ENCODE results near the gene PTPRE.

Gene PTPRE

DNA sequence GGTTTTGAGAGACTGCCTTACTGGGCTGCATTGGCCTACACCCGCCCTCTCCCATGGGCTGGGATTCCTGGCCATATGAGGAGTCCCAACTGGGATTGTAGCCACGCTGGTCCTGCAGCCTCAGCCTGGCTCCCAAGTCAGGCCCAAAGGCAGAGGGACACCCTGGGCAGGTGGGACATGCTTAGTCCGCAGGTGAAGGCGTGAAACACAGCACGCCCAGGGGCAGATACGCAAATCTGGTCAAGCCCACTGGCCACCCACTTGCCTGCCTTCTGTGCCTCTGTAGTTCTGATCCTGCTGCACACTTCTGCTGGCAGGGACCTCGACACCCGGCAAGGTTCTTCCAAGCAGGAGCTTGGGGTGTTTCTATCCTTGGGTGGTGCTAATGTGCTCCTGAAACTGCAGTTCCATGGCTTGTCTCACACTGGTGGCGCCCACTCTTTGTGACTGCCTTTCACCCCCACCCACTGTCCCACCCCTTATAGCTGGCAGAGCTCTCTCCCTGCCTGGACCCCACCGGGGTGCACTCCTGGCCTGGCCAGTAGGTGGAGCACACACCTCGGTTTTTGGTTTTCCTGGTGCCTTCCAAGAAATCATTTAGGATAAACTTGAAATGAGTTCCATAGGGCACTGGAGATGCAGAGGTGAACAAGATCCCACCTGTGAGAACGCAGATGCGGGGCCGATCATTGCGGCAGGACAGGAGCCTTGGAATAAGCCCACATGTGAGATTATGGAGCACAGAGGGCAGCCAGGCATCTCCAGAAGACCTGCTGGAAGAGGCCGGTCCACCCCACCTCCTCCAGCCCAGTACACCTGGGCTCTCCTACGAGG, 171.4 kb downstream of the PTPRE start:
- Histone ChIP-seq H3K27me3 (ENCODE audit: insufficient read depth, poor library complexity, severe bottlenecking) (no peaks in the 10 kb centered on the region), H3K4me3 (replicated peaks; ENCODE audit: insufficient read depth, low read length) (no peak overlapping the region), H3K27ac (replicated peaks) (no peak overlapping the region)
- no peak for TF ChIP-seq SPI1 (IDR thresholded peaks at IDR 0.05; ENCODE audit: borderline replicate concordance, low read depth)
- TF ChIP-seq, protein P1, sequence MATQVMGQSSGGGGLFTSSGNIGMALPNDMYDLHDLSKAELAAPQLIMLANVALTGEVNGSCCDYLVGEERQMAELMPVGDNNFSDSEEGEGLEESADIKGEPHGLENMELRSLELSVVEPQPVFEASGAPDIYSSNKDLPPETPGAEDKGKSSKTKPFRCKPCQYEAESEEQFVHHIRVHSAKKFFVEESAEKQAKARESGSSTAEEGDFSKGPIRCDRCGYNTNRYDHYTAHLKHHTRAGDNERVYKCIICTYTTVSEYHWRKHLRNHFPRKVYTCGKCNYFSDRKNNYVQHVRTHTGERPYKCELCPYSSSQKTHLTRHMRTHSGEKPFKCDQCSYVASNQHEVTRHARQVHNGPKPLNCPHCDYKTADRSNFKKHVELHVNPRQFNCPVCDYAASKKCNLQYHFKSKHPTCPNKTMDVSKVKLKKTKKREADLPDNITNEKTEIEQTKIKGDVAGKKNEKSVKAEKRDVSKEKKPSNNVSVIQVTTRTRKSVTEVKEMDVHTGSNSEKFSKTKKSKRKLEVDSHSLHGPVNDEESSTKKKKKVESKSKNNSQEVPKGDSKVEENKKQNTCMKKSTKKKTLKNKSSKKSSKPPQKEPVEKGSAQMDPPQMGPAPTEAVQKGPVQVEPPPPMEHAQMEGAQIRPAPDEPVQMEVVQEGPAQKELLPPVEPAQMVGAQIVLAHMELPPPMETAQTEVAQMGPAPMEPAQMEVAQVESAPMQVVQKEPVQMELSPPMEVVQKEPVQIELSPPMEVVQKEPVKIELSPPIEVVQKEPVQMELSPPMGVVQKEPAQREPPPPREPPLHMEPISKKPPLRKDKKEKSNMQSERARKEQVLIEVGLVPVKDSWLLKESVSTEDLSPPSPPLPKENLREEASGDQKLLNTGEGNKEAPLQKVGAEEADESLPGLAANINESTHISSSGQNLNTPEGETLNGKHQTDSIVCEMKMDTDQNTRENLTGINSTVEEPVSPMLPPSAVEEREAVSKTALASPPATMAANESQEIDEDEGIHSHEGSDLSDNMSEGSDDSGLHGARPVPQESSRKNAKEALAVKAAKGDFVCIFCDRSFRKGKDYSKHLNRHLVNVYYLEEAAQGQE (IDR thresholded peaks at IDR 0.05; ENCODE audit: insufficient replicate concordance, low read depth): no peak
- TF ChIP-seq CTCF (IDR thresholded peaks at IDR 0.05; ENCODE audit: insufficient read depth, low read length): peak; percentile 53
- peak in 1 of 2 experiments; percentile 43 for DNase-seq (ENCODE audit: low read depth in 1 of 2, low spot score in 1 of 2)

DNA sequence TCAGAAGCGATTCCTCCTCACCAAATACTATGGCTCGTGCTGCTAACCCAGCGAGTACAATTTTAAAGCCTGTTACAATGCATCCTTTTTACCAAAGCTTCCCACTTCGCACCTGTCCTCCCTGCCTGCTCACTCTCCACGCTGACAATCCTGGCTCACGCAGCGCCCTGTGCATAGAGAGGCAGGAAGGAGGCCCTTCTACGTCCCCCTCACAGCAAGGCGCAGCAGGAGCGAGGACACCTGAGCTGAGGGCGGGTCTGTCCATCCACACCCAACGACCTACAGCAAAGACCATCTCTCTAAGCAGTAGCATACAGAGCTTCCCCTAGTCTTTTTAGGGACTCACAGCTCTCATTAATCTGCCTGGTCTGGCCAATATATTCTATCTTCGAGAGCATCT, 173.3 kb downstream of the PTPRE start:
- Histone ChIP-seq H3K27ac (replicated peaks) (no peak overlapping the region), H3K27me3 (ENCODE audit: insufficient read depth, poor library complexity, severe bottlenecking) (no peaks in the 10 kb centered on the region), H3K4me3 (replicated peaks; ENCODE audit: insufficient read depth, low read length) (no peak overlapping the region)
- TF ChIP-seq SPI1 (IDR thresholded peaks at IDR 0.05; ENCODE audit: borderline replicate concordance, low read depth): no peak
- TF ChIP-seq, protein P1 (IDR thresholded peaks at IDR 0.05; ENCODE audit: insufficient replicate concordance, low read depth): no peak
- no peak for TF ChIP-seq POLR2AphosphoS5 (IDR thresholded peaks at IDR 0.05; ENCODE audit: low read depth)
- TF ChIP-seq GABPA (IDR thresholded peaks at IDR 0.05; ENCODE audit: low read depth): no peak
- TF ChIP-seq CTCF (IDR thresholded peaks at IDR 0.05; ENCODE audit: insufficient read depth, low read length): no peak
- DNase-seq (ENCODE audit: low read depth in 1 of 2, low spot score in 1 of 2): no peak

DNA sequence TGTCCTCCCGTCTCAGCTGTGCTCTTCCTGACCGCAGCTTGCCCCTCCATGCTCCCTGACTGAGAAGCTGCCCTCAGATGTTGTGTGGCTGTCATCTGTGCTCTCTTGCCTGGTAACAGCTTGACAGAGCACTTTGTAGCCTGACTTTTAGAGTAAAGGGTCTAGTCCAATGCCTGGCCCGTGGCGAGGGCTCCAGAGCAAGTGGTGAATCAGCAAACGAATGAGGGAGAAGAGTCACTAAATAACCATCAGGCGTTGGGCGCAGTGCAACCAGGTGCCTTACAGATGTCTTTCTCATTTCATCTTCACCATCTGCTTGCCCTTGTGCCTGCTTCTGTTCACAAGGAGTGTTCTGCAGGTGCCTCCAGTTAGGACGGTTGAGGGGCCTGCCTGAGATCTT, 173.7 kb downstream of the PTPRE start:
- H3K27me3 ChIP-seq (ENCODE audit: insufficient read depth, poor library complexity, severe bottlenecking): no peaks in the 10 kb centered on the region
- H3K27ac ChIP-seq (replicated peaks): no peak overlapping the region
- TF ChIP-seq GABPA (IDR thresholded peaks at IDR 0.05; ENCODE audit: low read depth) (no peak), POLR2AphosphoS5 (IDR thresholded peaks at IDR 0.05; ENCODE audit: low read depth) (no peak), CTCF (IDR thresholded peaks at IDR 0.05; ENCODE audit: insufficient read depth, low read length) (no peak)
- TF ChIP-seq, protein P1 (IDR thresholded peaks at IDR 0.05; ENCODE audit: insufficient replicate concordance, low read depth): no peak
- H3K4me3 ChIP-seq (replicated peaks; ENCODE audit: insufficient read depth, low read length): no peak overlapping the region
- no peak for DNase-seq (ENCODE audit: low read depth in 1 of 2, low spot score in 1 of 2)

All from HL-60 (cell line).